IPS DF 6.9 (cell line): ENCODE measurements around the gene NHEJ1.
A peak's percentile ranks its signal among the peaks of the same experiment; 100 is the strongest.

Experiments
- DNase-seq: peaks from one replicate; pipeline ENCODE4 v3.0.0-alpha.2; 2013; ENCODE audit warnings: low read depth, low spot score
- H3K27ac ChIP-seq: one replicate; pipeline ENCODE4 v1.5.1; 2013; ENCODE audit warnings: low read length, control low read depth
- H3K27me3 ChIP-seq: 2 replicates; pipeline ENCODE4 v1.6.1; 2013; ENCODE audit warnings: mild to moderate bottlenecking, low read length; ENCODE audit not compliant: control insufficient read depth, insufficient read depth
- H3K36me3 ChIP-seq: 2 replicates; pipeline ENCODE4 v1.6.1; 2013; ENCODE audit warnings: low read length; ENCODE audit not compliant: control insufficient read depth, insufficient read depth
- H3K4me1 ChIP-seq: 2 replicates; pipeline ENCODE4 v1.6.1; 2013; ENCODE audit warnings: low read length; ENCODE audit not compliant: control insufficient read depth, insufficient read depth
- H3K4me3 ChIP-seq: 2 replicates; pipeline ENCODE4 v1.5.1; 2013; ENCODE audit warnings: mild to moderate bottlenecking, low read length
- H3K9me3 ChIP-seq: 2 replicates; pipeline ENCODE4 v1.6.1; 2013; ENCODE audit warnings: low read length, inconsistent platforms; ENCODE audit not compliant: control insufficient read depth, insufficient read depth
- WGBS: extraction: QIAGEN DNeasy Blood & Tissue Kit; methylation state at CpG from one replicate; pipeline ENCODE4 v1.1.7; 2013; ENCODE audit warnings: mixed read lengths, missing lambda C conversion rate; ENCODE audit not compliant: insufficient read length, insufficient coverage; 5-methylcytosine and 5-hydroxymethylcytosine counted together

Gene NHEJ1

GRCh38 chr2:219056896-219057708 lies 103.5 kb downstream of the NHEJ1 start:
- Histone ChIP-seq H3K27ac (no peak overlapping the region), H3K27me3 (peaks cover 57% of the 10 kb centered on the region), H3K9me3 (no peaks in the 10 kb centered on the region), H3K4me3 (no peak overlapping the region; the same call in 1 of the 2 replicates), H3K4me1 (peaks cover 1% of the 10 kb centered on the region; the same call in 1 of the 2 replicates), H3K36me3 (no peaks in the 10 kb centered on the region)
- WGBS = no CpG with 5 or more reads among the region's 40 CpGs
- no peak for DNase-seq

- WGBS = no CpG with 5 or more reads among the region's 9 CpGs
- Histone ChIP-seq H3K9me3 (no peaks in the 10 kb centered on the region), H3K36me3 (no peaks in the 10 kb centered on the region), H3K27me3 (peaks cover 51% of the 10 kb centered on the region), H3K4me1 (peaks cover 1% of the 10 kb centered on the region; the same call in 1 of the 2 replicates), H3K27ac (no peak overlapping the region), H3K4me3 (no peak overlapping the region)
- no peak for DNase-seq
Measured at GRCh38 chr2:219056176-219056895, 104.3 kb downstream of the NHEJ1 start.

- Histone ChIP-seq H3K4me3 (no peak overlapping the region), H3K27me3 (peaks cover 42% of the 10 kb centered on the region), H3K36me3 (no peaks in the 10 kb centered on the region), H3K27ac (no peak overlapping the region), H3K4me1 (0 out of 2 replicates have a peak, but pooled peaks cover 1% of the 10 kb centered on the region), H3K9me3 (no peaks in the 10 kb centered on the region)
- WGBS = no CpG with 5 or more reads among the region's 43 CpGs
- no peak for DNase-seq
Measured at GRCh38 chr2:219054956-219055903, 105.4 kb downstream of the NHEJ1 start.

- Histone ChIP-seq H3K36me3 (no peaks in the 10 kb centered on the region), H3K4me1 (no peaks in the 10 kb centered on the region), H3K9me3 (no peaks in the 10 kb centered on the region), H3K27ac (no peak overlapping the region), H3K27me3 (no peaks in the 10 kb centered on the region; the same call in 1 of the 2 replicates), H3K4me3 (no peak overlapping the region)
- WGBS = no CpG with 5 or more reads among the region's 6 CpGs
- DNase-seq = no peak
Measured at GRCh38 chr2:219049282-219049681, 111.3 kb downstream of the NHEJ1 start.

GRCh38 chr2:219045937-219046550 lies 114.6 kb downstream of the NHEJ1 start:
- no peak for DNase-seq
- Histone ChIP-seq H3K4me1 (no peaks in the 10 kb centered on the region), H3K27me3 (no peaks in the 10 kb centered on the region), H3K9me3 (no peaks in the 10 kb centered on the region), H3K36me3 (no peaks in the 10 kb centered on the region), H3K27ac (no peak overlapping the region), H3K4me3 (no peak overlapping the region)
- no CpG with 5 or more reads among the region's 6 CpGs for WGBS

- no peaks in the 10 kb centered on the region for H3K9me3 ChIP-seq
- no peaks in the 10 kb centered on the region for H3K4me1 ChIP-seq
- H3K36me3 ChIP-seq = no peaks in the 10 kb centered on the region
- no peak overlapping the region for H3K4me3 ChIP-seq
- no peak for DNase-seq
- H3K27me3 ChIP-seq = no peaks in the 10 kb centered on the region
- WGBS = no CpG with 5 or more reads among the region's 2 CpGs
- no peak overlapping the region for H3K27ac ChIP-seq
Measured at GRCh38 chr2:219042750-219043149, 117.9 kb downstream of the NHEJ1 start.

GRCh38 chr2:219042157-219042556 lies 118.5 kb downstream of the NHEJ1 start:
- Histone ChIP-seq H3K4me1 (no peaks in the 10 kb centered on the region), H3K27me3 (no peaks in the 10 kb centered on the region), H3K4me3 (no peak overlapping the region), H3K27ac (no peak overlapping the region), H3K36me3 (no peaks in the 10 kb centered on the region), H3K9me3 (no peaks in the 10 kb centered on the region)
- no peak for DNase-seq
- WGBS = no CpG with 5 or more reads among the region's 4 CpGs

- no peak for DNase-seq
- no peaks in the 10 kb centered on the region for H3K9me3 ChIP-seq
- no peaks in the 10 kb centered on the region for H3K36me3 ChIP-seq
- no peak within 1 kb of the TSS for H3K27ac ChIP-seq
- no peaks in the 10 kb centered on the region for H3K4me1 ChIP-seq
- H3K27me3 ChIP-seq = no peaks in the 10 kb centered on the region
- peak within 1 kb of the TSS; percentile 24; the same call in 1 of the 2 replicates for H3K4me3 ChIP-seq
- no CpG with 5 or more reads among the region's 21 CpGs for WGBS
Measured at GRCh38 chr2:219041252-219041651, 119.4 kb downstream of the NHEJ1 start, which contains the start of gene CFAP65. CFAP65 (minus strand) TSS chr2:219041516; CDS start chr2:219039048, 2,468 bp downstream.

- no peak for DNase-seq
- WGBS = no CpG with 5 or more reads among the region's 1 CpG
- Histone ChIP-seq H3K27me3 (no peaks in the 10 kb centered on the region), H3K27ac (no peak overlapping the region), H3K9me3 (no peaks in the 10 kb centered on the region), H3K4me1 (no peaks in the 10 kb centered on the region), H3K36me3 (no peaks in the 10 kb centered on the region), H3K4me3 (no peak overlapping the region)
Measured at GRCh38 chr2:219038600-219038999, 122.0 kb downstream of the NHEJ1 start.
